H1 (cell line): Measurements from ENCODE around the gene SRRM4. TPM values are rescaled to one million over a fixed set of nuclear protein-coding genes. Genes with fewer than 3 reads are reported as not detected.

ENCODE experiments used
- CTCF ChIA-PET: fragments of 300-600 bp; sonication (Branson Sonifier 250); formaldehyde crosslinking; loops from one replicate; lab custom pipeline; 2021; ENCODE audit not compliant: partially characterized antibody; lab: Charles Lee
- POLR2A ChIA-PET: fragments of 300-600 bp; sonication (Branson Sonifier 250); formaldehyde crosslinking; loops from one replicate; lab custom pipeline; 2021; ENCODE audit warnings: inconsistent platforms; ENCODE audit not compliant: partially characterized antibody; lab: Charles Lee
- DNase-seq, 2 experiments: peaks; one replicate each; pipeline versions ENCODE4 v3.0.0 to v3.0.0-alpha.2; 2010 to 2022; ENCODE audit warnings: low spot score in 2 of 2, low read depth in 1 of 2, mixed read lengths in 1 of 2
- FAIRE-seq: peaks from 2 replicates; lab custom pipeline; 2011; peaks lifted over from hg19 to GRCh38; lab: Jason Lieb, UNC
- H2AFZ ChIP-seq: 2 replicates; pipeline ENCODE4 v1.8.1; 2012; ENCODE audit warnings: low read length, inconsistent platforms
- H2AK5ac ChIP-seq: 2 replicates; pipeline ENCODE4 v1.6.1; 2013; ENCODE audit warnings: low read depth, low read length
- H2BK120ac ChIP-seq: replicated peaks from 2 replicates; pipeline ENCODE3; 2013; ENCODE audit warnings: low read depth, low read length, inconsistent platforms
- H2BK12ac ChIP-seq: 2 replicates; pipeline ENCODE4 v1.6.1; 2013; ENCODE audit warnings: low read depth, low read length
- H2BK15ac ChIP-seq: 2 replicates; pipeline ENCODE4 v1.6.1; 2013; ENCODE audit warnings: low read length
- H2BK20ac ChIP-seq: 2 replicates; pipeline ENCODE4 v1.6.1; 2013; ENCODE audit warnings: low read length
- H2BK5ac ChIP-seq: 2 replicates; pipeline ENCODE4 v1.6.1; 2013; ENCODE audit warnings: low read depth, low read length
- H3K14ac ChIP-seq: 2 replicates; pipeline ENCODE4 v1.6.1; 2013; ENCODE audit warnings: inconsistent platforms; ENCODE audit not compliant: insufficient read length
- H3K18ac ChIP-seq: 2 replicates; pipeline ENCODE4 v1.6.1; 2013; ENCODE audit warnings: low read length; ENCODE audit errors: extremely low read depth
- H3K23ac ChIP-seq: 2 replicates; pipeline ENCODE4 v1.6.1; 2013; ENCODE audit warnings: inconsistent platforms; ENCODE audit not compliant: insufficient read length
- H3K23me2 ChIP-seq: 2 replicates; pipeline ENCODE4 v1.6.1; 2013; ENCODE audit warnings: low read depth, low read length
- H3K27ac ChIP-seq: 2 replicates; pipeline ENCODE4 v1.6.1; 2011; ENCODE audit warnings: low read depth, low read length, inconsistent platforms
- H3K27me3 ChIP-seq, 4 experiments: replicated peaks in 1 of 4; 1 replicate in 1 of 4; 2 replicates in 3 of 4; pipeline versions ENCODE4 v1.6.1 to v1.8.1; 2011 to 2013; ENCODE audit warnings: low read length in 3 of 4, mild to moderate bottlenecking in 3 of 4, inconsistent platforms in 2 of 4, mixed read lengths in 2 of 4, moderate library complexity in 1 of 4; ENCODE audit not compliant: control insufficient read depth in 3 of 4, insufficient read depth in 3 of 4; ENCODE audit errors: extremely low read depth in 1 of 4
- H3K36me3 ChIP-seq, 4 experiments: 2 replicates each; pipeline versions ENCODE4 v1.6.1 to v1.8.1; 2011 to 2013; ENCODE audit warnings: mild to moderate bottlenecking in 4 of 4, low read length in 3 of 4, moderate library complexity in 2 of 4, control low read depth in 1 of 4, inconsistent platforms in 1 of 4; ENCODE audit not compliant: insufficient read depth in 4 of 4, control insufficient read depth in 2 of 4
- H3K4ac ChIP-seq: replicated peaks from 2 replicates; pipeline ENCODE3; 2013; ENCODE audit warnings: low read length, low read depth, mixed read lengths, inconsistent platforms; ENCODE audit not compliant: insufficient read length
- H3K4me1 ChIP-seq, 4 experiments: replicated peaks in 1 of 4; 1 replicate in 1 of 4; 2 replicates in 3 of 4; pipeline versions ENCODE4 v1.6.1 to v1.8.1; 2011 to 2013; ENCODE audit warnings: low read length in 3 of 4, inconsistent platforms in 2 of 4, mixed read lengths in 1 of 4; ENCODE audit not compliant: insufficient read depth in 4 of 4, control insufficient read depth in 3 of 4
- H3K4me2 ChIP-seq, 2 experiments: 2 replicates each; pipeline versions ENCODE4 v1.6.1 to v1.8.1; 2011 to 2013; ENCODE audit warnings: low read depth in 2 of 2, low read length in 2 of 2, control low read depth in 1 of 2, inconsistent platforms in 1 of 2, mild to moderate bottlenecking in 1 of 2; ENCODE audit not compliant: insufficient read depth in 1 of 2
- H3K4me3 ChIP-seq, 4 experiments: fragments of 200-600, 300-600 bp in 1 of 4; sonication (generic), shearing (Covaris generic), sonication (Bioruptor Twin) in 1 of 4; 2 replicates each; pipeline versions ENCODE4 v1.5.1 to v1.8.1; 2011 to 2016; ENCODE audit warnings: low read length in 4 of 4, low read depth in 3 of 4, control low read depth in 2 of 4, inconsistent platforms in 2 of 4, mild to moderate bottlenecking in 2 of 4, mixed read lengths in 1 of 4, moderate library complexity in 1 of 4; ENCODE audit not compliant: insufficient read depth in 2 of 4; ENCODE audit errors: extremely low read depth in 1 of 4
- H3K56ac ChIP-seq: replicated peaks from 2 replicates; pipeline ENCODE3; 2013; ENCODE audit warnings: low read depth, mild to moderate bottlenecking, mixed read lengths, low read length, inconsistent platforms; ENCODE audit not compliant: insufficient read length
- H3K79me1 ChIP-seq: 2 replicates; pipeline ENCODE4 v1.6.1; 2013; ENCODE audit warnings: low read depth, low read length, control low read depth
- H3K79me2 ChIP-seq, 2 experiments: 2 replicates each; pipeline versions ENCODE4 v1.6.1 to v1.8.1; 2012 to 2013; ENCODE audit warnings: low read length in 2 of 2, mild to moderate bottlenecking in 2 of 2, inconsistent platforms in 1 of 2; ENCODE audit not compliant: insufficient read depth in 2 of 2, control insufficient read depth in 1 of 2
- H3K9ac ChIP-seq, 4 experiments: replicated peaks in 1 of 4; 1 replicate in 1 of 4; 2 replicates in 3 of 4; pipeline versions ENCODE4 v1.6.1 to v1.8.1; 2011 to 2013; ENCODE audit warnings: low read depth in 3 of 4, low read length in 3 of 4, control low read depth in 2 of 4, mild to moderate bottlenecking in 2 of 4, moderate library complexity in 2 of 4, inconsistent platforms in 1 of 4; ENCODE audit errors: extremely low read depth in 1 of 4
- H3K9me3 ChIP-seq, 2 experiments: 2 replicates each; pipeline versions ENCODE4 v1.6.1 to v1.8.1; 2012 to 2013; ENCODE audit warnings: mild to moderate bottlenecking in 2 of 2, moderate library complexity in 2 of 2, control low read depth in 1 of 2, inconsistent platforms in 1 of 2, low read depth in 1 of 2, low read length in 1 of 2, mixed read lengths in 1 of 2; ENCODE audit not compliant: insufficient read depth in 2 of 2
- H4K20me1 ChIP-seq, 2 experiments: replicated peaks in 1 of 2; 2 replicates each; pipeline versions ENCODE3 to v1.8.1; 2011 to 2013; ENCODE audit warnings: inconsistent platforms in 2 of 2, low read length in 2 of 2, mild to moderate bottlenecking in 1 of 2; ENCODE audit not compliant: insufficient read depth in 2 of 2, control insufficient read depth in 1 of 2
- H4K5ac ChIP-seq: 2 replicates; pipeline ENCODE4 v1.6.1; 2013; ENCODE audit warnings: low read length, low read depth, mixed read lengths, inconsistent platforms; ENCODE audit not compliant: insufficient read length
- H4K8ac ChIP-seq: 2 replicates; pipeline ENCODE4 v1.8.0; 2013; ENCODE audit warnings: mild to moderate bottlenecking, moderate library complexity, low read length, inconsistent platforms; ENCODE audit not compliant: insufficient read depth; ENCODE audit errors: extremely low read depth
- H4K91ac ChIP-seq: replicated peaks from 2 replicates; pipeline ENCODE3; 2013; ENCODE audit warnings: low read length, mixed read lengths, inconsistent platforms; ENCODE audit not compliant: insufficient read length
- CBX8 ChIP-seq: fragments of 300-800, 300-1000 bp; sonication (generic); IDR thresholded peaks from 2 replicates; pipeline ENCODE4 v1.7.1; 2016; ENCODE audit warnings: low read depth, low read length, borderline replicate concordance
- FOSL1 ChIP-seq: IDR thresholded peaks from 2 replicates; pipeline ENCODE4 v1.6.1; 2011; ENCODE audit warnings: mild to moderate bottlenecking, low read depth, low read length, moderate library complexity; ENCODE audit not compliant: insufficient read depth
- GTF2F1 ChIP-seq: IDR thresholded peaks from 2 replicates; pipeline ENCODE4 v1.6.1; 2012; ENCODE audit warnings: low read depth, low read length, improper control_type of control experiment, borderline replicate concordance
- JUN ChIP-seq: IDR thresholded peaks from 2 replicates; pipeline ENCODE4 v1.6.1; 2011; ENCODE audit warnings: low read depth, mild to moderate bottlenecking, improper control_type of control experiment, low read length
- MAFK ChIP-seq: IDR thresholded peaks from 2 replicates; pipeline ENCODE4 v1.6.1; 2012; ENCODE audit warnings: low read depth, mild to moderate bottlenecking, improper control_type of control experiment, low read length
- NANOG ChIP-seq: IDR thresholded peaks from 2 replicates; pipeline ENCODE4 v1.6.1; 2011; ENCODE audit warnings: low read length, low read depth, mild to moderate bottlenecking, inconsistent platforms; ENCODE audit not compliant: insufficient read depth, poor library complexity, severe bottlenecking
- SAP30 ChIP-seq: fragments of 300-600 bp; sonication (generic); IDR thresholded peaks from 2 replicates; pipeline ENCODE4 v1.7.1; 2012; ENCODE audit warnings: low read length, moderate library complexity, mild to moderate bottlenecking, inconsistent platforms; ENCODE audit not compliant: insufficient read depth, insufficient replicate concordance
- SP4 ChIP-seq: IDR thresholded peaks from 2 replicates; pipeline ENCODE4 v1.6.1; 2012; ENCODE audit warnings: low read length, inconsistent platforms
- TAF7 ChIP-seq: optimal IDR thresholded peaks from 2 replicates; pipeline ENCODE3; 2011; ENCODE audit warnings: low read depth, mild to moderate bottlenecking, inconsistent platforms, low read length, moderate library complexity, borderline replicate concordance
- TBP ChIP-seq: IDR thresholded peaks from 2 replicates; pipeline ENCODE4 v1.6.1; 2011; ENCODE audit warnings: low read depth, low read length, improper control_type of control experiment
- WGBS, 2 experiments: shearing (Covaris generic) in 1 of 2; methylation state at CpG; one replicate each; pipeline versions ENCODE4 v1.1.6 to v1.1.7; 2013 to 2015; ENCODE audit warnings: low lambda C conversion rate in 2 of 2, mixed read lengths in 2 of 2, inconsistent platforms in 1 of 2, low coverage in 1 of 2, missing lambda C conversion rate in 1 of 2; ENCODE audit not compliant: insufficient replicate concordance in 2 of 2, insufficient coverage in 1 of 2, insufficient read length in 1 of 2; ENCODE audit errors: extremely low coverage in 1 of 2, missing lambda C conversion rate in 1 of 2; 5-methylcytosine and 5-hydroxymethylcytosine counted together
- polyA plus RNA-seq, 7 experiments: library from polyadenylated mRNA; depleted of rRNA in 3 of 7; stranded (reverse) in 5 of 7; unstranded in 2 of 7; fragments of >200 nt in 5 of 7; fragments of 200-250 nt in 2 of 7; gene quantifications; 1 replicate in 5 of 7; 2 replicates in 1 of 7; 4 replicates in 1 of 7; pipeline versions ENCODE4 v1.2.1 to v1.2.3, GENCODE V29; 2011 to 2013; ENCODE audit warnings: missing spikeins in 2 of 7, mixed read lengths in 2 of 7
- total RNA-seq: library from RNA; stranded (reverse); fragmentation: NEBNext Ultra II Directional; extraction: Animal tissue kit (Norgen Biotek cat#: 25700); gene quantifications from 2 replicates; pipeline ENCODE4 v1.2.1, GENCODE V29; 2021
- TF ChIP-seq, protein P1 (sequence below): IDR thresholded peaks from 2 replicates; pipeline ENCODE4 v1.6.1; 2012; ENCODE audit warnings: inconsistent platforms

The SRRM4 gene
- total and polyA plus RNA-seq, 2 of the 8 experiments (the other 6 are each of a cell fraction or from before 2014, with no cell fraction given), result 0.53 to 1.1 TPM

DNA sequence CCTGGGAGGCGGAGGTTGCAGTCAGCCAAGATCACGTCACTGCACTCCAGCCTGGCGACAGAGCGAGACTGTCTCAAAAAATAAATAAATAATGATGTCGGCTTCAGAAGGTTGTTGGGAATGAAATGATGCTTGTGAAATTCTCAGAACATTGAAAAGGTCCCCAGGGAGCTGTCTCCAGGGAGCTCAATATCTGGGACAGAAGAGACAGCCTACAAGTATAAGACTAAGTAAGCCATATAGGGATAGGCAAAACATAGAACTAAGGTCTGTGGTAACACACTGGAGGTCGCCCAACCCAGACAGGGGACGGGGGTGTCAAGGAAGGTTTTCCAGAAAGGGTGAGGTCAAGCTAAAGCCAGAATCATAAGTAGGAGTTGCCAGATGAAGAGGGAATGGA lies 167.9 kb downstream of the SRRM4 start:
- Histone ChIP-seq H2AK5ac (no peak overlapping the region), H3K4ac (no peak overlapping the region), H3K79me2 (peaks cover 0 to 10% of the 10 kb centered on the region in 2 experiments; a peak in 1 of 4 replicates), H2BK5ac (no peak overlapping the region), H3K23ac (no peak overlapping the region), H4K8ac (no peak overlapping the region), H3K4me2 (no peak overlapping the region), H3K4me1 (peaks cover 0 to 20% (median 10%) of the 10 kb centered on the region in 4 experiments; a peak in 5 of 7 replicates), H3K27ac (no peak overlapping the region), H2BK20ac (no peak overlapping the region), H3K23me2 (peaks cover 6% of the 10 kb centered on the region; the same call in 1 of the 2 replicates), H3K27me3 (no peaks in the 10 kb centered on the region), H3K4me3 (no peak overlapping the region), H2BK120ac (no peak overlapping the region), H3K79me1 (no peaks in the 10 kb centered on the region), H3K9ac (no peak overlapping the region), H3K56ac (no peak overlapping the region), H2BK12ac (no peak overlapping the region), H4K5ac (no peak overlapping the region), H4K20me1 (no peaks in the 10 kb centered on the region), H4K91ac (no peak overlapping the region), H2AFZ (no peak overlapping the region), H3K9me3 (peaks cover 2 to 7% of the 10 kb centered on the region in 2 experiments; a peak in 2 of 4 replicates), H2BK15ac (no peak overlapping the region), H3K36me3 (peaks cover 2 to 12% (median 3%) of the 10 kb centered on the region in 4 experiments; a peak in 4 of 8 replicates), H3K14ac (no peak overlapping the region), H3K18ac (no peak overlapping the region)
- DNase-seq, result no peak
- ChIA-PET CTCF (interaction anchor here (0.7 to 2.1 kb wide), 4 partner anchors 11 to 500 kb away, joined by 3 to 11 read pairs (median 4); no protein-coding TSS in a partner anchor), POLR2A (interaction anchor here (0.7 kb wide), 1 partner anchor 8 kb away, joined by 3 read pairs; no protein-coding TSS in a partner anchor)
- no peak for FAIRE-seq
- 97% methylated on average over 7 of the region's 7 CpGs; no CpG with 5 or more reads in 1 of the 2 experiments for WGBS, 2 experiments
- TF ChIP-seq GTF2F1 (no peak), SAP30 (no peak), MAFK (no peak), JUN (no peak), SP4 (no peak), NANOG (no peak), CBX8 (no peak), TAF7 (no peak), TBP (no peak), FOSL1 (no peak)
- TF ChIP-seq, protein P1, sequence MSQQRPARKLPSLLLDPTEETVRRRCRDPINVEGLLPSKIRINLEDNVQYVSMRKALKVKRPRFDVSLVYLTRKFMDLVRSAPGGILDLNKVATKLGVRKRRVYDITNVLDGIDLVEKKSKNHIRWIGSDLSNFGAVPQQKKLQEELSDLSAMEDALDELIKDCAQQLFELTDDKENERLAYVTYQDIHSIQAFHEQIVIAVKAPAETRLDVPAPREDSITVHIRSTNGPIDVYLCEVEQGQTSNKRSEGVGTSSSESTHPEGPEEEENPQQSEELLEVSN, result no peak
